Pancreas (tissue), 10 donors: ENCODE measurements around the gene ALK. TPM values are rescaled to one million over a fixed set of nuclear protein-coding genes. Genes with fewer than 3 reads are reported as not detected.

Experiments used
- ATAC-seq, 4 donors: fragments of 200-7000 bp; cut with Tn5 transposase; one replicate each; pipeline versions ENCODE4 v1.8.0 to v1.9.1; 2020; ENCODE audit warnings: mild to moderate bottlenecking in 4 of 4, moderate library complexity in 4 of 4
- DNase-seq, 6 donors: peaks; one replicate each; pipeline ENCODE4 v3.0.0-alpha.2; 2020
- FAIRE-seq: peaks from 2 replicates; lab custom pipeline; 2012; peaks lifted over from hg19 to GRCh38; lab: Jason Lieb, UNC
- H3K27ac ChIP-seq, 4 donors: fragments of 200-600 bp; sonication (generic); 1 replicate in 3 of 4; 2 replicates in 1 of 4; pipeline versions ENCODE4 v1.5.0 to v1.8.0; 2020
- H3K27me3 ChIP-seq, 4 donors: fragments of 200-600 bp; one replicate each; pipeline ENCODE4 v1.8.0; 2021
- H3K36me3 ChIP-seq, 3 donors: fragments of 200-600 bp; sonication (generic) in 1 of 3; one replicate each; pipeline versions ENCODE4 v1.5.0 to v1.8.0; 2020 to 2021
- H3K4me1 ChIP-seq, 3 donors: fragments of 200-600 bp; one replicate each; pipeline ENCODE4 v1.8.0; 2021
- H3K4me3 ChIP-seq, 4 donors: fragments of 200-600 bp; sonication (generic) in 2 of 4; one replicate each; pipeline versions ENCODE4 v1.5.0 to v1.8.0; 2020 to 2021
- H3K9me3 ChIP-seq, 4 donors: fragments of 200-600 bp; one replicate each; pipeline ENCODE4 v1.8.0; 2021
- CTCF ChIP-seq, 4 donors: fragments of 200-600 bp; sonication (generic) in 3 of 4; IDR thresholded peaks; one replicate each; pipeline versions ENCODE4 v1.5.0 to v1.8.0; 2021; ENCODE audit warnings: antibody characterized with exemption in 4 of 4
- WGBS, 2 donors: extraction: QIAGEN DNeasy Blood & Tissue Kit; methylation state at CpG; one replicate each; pipeline ENCODE4 v1.1.7; 2013; 5-methylcytosine and 5-hydroxymethylcytosine counted together
- intact Hi-C, 3 donors: fragments of 100-400 bp; cut with DNase I; formaldehyde crosslinking; loops; one replicate each; pipeline versions ENCODE4 v1.11.1 to v1.14.2; 2022
- polyA plus RNA-seq, 2 donors: library from polyadenylated mRNA; stranded (reverse); fragments of 200-250 nt; gene quantifications; one replicate each; pipeline ENCODE4 v1.2.3, GENCODE V29; 2013
- total RNA-seq, 6 donors: library from RNA; stranded (reverse); fragmentation: NEBNext Ultra II Directional in 4 of 6; extraction: Animal tissue kit (Norgen Biotek cat#: 25700) in 4 of 6; gene quantifications; one replicate each; pipeline versions ENCODE4 v1.2.1 to v1.2.4, GENCODE V29; 2021 to 2023
- donor health status: healthy with polysubstance abuse.
- donor health status: DM: no; HTN: no; CAD: no; lungs with moderate emphysema.
- donor health status: DM: no; HTN: no; CAD: no.
- donor health status: control.
- donor health status: control.
- donor health status: Bipolar disorder and iron deficiency.
- donor health status: DM: yes; HTN: yes; CAD: no.
- donor health status: DM: no; HTN: no; CAD: no.
- donor health status: DM: no; HTN: no; CAD: no.
- donor health status: DM: yes; HTN: yes; CAD: no.

ALK gene
- total and polyA plus RNA-seq, 8 donors = 0.05 to 0.17 (median 0.09) TPM; not detected in 2

- no peak for FAIRE-seq
- no peak overlapping the region for H3K27ac ChIP-seq
- ATAC-seq = no peak
- intact Hi-C loops = no loop called here
- no peaks in the 10 kb centered on the region for H3K9me3 ChIP-seq
- no peak overlapping the region for H3K4me3 ChIP-seq
- peaks cover 0 to 23% (median 7%) of the 10 kb centered on the region in 4 donors for H3K27me3 ChIP-seq
- TF ChIP-seq CTCF (IDR thresholded peaks at IDR 0.05) = no peak
- WGBS, 2 donors = 58 to 78% methylated on average over 1 of the region's 1 CpG
- DNase-seq = no peak
- no peaks in the 10 kb centered on the region for H3K36me3 ChIP-seq
- peaks cover 6 to 10% (median 8%) of the 10 kb centered on the region in 3 donors for H3K4me1 ChIP-seq
Measured at GRCh38 chr2:29917781-29918180, 3.6 kb downstream of the ALK start.

- no peak for TF ChIP-seq CTCF (IDR thresholded peaks at IDR 0.05)
- Histone ChIP-seq H3K4me3 (no peak overlapping the region), H3K27ac (no peak overlapping the region), H3K27me3 (peaks cover 0 to 23% (median 7%) of the 10 kb centered on the region in 4 donors), H3K9me3 (no peaks in the 10 kb centered on the region), H3K4me1 (peaks cover 6 to 10% (median 10%) of the 10 kb centered on the region in 3 donors), H3K36me3 (no peaks in the 10 kb centered on the region)
- DNase-seq = no peak
- FAIRE-seq = no peak
- intact Hi-C loops = no loop called here
- ATAC-seq = no peak
Measured at GRCh38 chr2:29916571-29916970, 4.8 kb downstream of the ALK start.

GRCh38 chr2:29910960-29911359 lies 10.4 kb downstream of the ALK start:
- Histone ChIP-seq H3K27me3 (no peaks in the 10 kb centered on the region), H3K4me1 (peaks cover 0 to 3% (median 0%) of the 10 kb centered on the region in 3 donors), H3K36me3 (no peaks in the 10 kb centered on the region), H3K4me3 (no peak overlapping the region), H3K27ac (no peak overlapping the region), H3K9me3 (no peaks in the 10 kb centered on the region)
- DNase-seq = no peak
- 60 to 74% methylated on average over 1 of the region's 1 CpG for WGBS, 2 donors
- no peak for FAIRE-seq
- no peak for TF ChIP-seq CTCF (IDR thresholded peaks at IDR 0.05)
- ATAC-seq = no peak
- intact Hi-C loops = no loop called here

- no peak for DNase-seq
Measured at GRCh38 chr2:29910465-29910864, 10.9 kb downstream of the ALK start.

More at GRCh38 chr2:29910465-29910864, 10.9 kb downstream of the ALK start:
- TF ChIP-seq CTCF (IDR thresholded peaks at IDR 0.05) = no peak
- Histone ChIP-seq H3K4me3 (no peak overlapping the region), H3K4me1 (peaks cover 0 to 3% (median 0%) of the 10 kb centered on the region in 3 donors), H3K36me3 (no peaks in the 10 kb centered on the region), H3K27me3 (no peaks in the 10 kb centered on the region), H3K27ac (no peak overlapping the region), H3K9me3 (no peaks in the 10 kb centered on the region)
- FAIRE-seq (no peak), ATAC-seq (no peak)
- intact Hi-C loops = no loop called here
